HG03159 (cell line): ENCODE data around the gene RAPGEF5.
"Not testable (repeated sequence)": the region's sequence is repeated elsewhere in the genome, so short reads cannot be mapped to it uniquely, and the experiment has no call there.

Experiments
- ATAC-seq: cut with Tn5 transposase; IDR thresholded peaks from one replicate; pipeline ENCODE4 v1.9.1; 2021; ENCODE audit warnings: mild to moderate bottlenecking, moderate library complexity; ENCODE audit not compliant: unreplicated experiment

Gene RAPGEF5

DNA sequence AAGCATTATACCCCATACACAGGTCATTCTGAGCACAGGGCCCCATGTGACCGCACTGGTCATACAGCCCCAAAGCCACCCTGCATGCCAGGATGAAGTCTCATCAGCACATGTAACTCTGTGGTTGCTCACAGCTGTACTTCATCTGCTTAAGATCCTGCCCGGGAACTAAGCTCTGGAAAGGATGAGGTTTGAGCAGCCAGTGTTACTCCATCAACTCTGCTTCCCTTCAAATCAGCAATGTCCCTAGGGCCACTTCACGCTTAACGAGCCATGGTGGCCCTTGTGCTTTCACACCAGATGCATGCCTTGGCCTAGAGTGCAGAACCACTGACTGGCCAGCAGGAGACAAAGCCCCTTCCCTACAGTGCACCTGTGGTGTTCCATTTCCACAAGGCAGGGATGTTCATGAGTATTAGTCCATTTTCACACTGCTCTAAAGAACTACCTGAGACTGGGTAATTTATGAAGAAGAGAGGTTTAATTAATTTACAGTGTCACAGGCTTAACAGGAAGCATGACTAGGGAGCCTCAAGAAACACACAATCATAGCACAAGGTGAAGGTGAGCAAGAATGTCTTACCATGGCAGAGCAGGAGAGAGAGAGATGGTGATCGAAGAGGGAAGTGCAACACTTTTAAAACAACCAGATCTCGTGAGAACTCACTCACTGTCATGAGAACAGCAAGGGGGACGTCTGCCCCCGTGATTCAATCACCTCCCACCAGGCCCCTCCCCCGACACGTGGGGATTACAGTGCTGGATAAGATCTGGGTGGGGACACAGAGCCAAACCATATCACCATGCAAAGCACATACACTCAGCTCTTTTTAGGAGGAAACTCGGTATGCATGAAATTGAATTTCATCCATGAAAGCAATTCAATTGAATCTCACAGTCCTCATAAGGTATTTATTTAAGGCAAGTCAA, 262.3 kb downstream of the RAPGEF5 start:
- no peak for ATAC-seq

DNA sequence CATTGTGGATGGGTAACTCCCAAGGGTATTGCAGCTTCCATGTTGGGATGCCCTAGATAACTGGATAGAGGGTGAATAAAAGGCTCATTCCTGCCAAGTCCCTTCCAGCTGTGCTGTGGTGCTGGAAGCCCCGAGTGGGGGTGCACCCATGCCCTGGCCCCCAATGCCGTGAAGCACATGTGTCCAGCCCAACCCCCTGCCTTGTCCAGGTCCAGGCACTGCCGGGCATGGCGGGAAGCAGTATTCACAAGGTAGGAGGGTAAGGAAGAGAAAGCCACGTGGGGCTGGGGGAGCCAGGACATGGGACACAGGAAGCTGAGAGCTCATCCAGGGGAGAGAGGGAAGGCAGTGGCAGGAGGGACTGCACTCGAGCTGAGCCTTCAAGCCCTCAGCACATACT, 263.0 kb downstream of the RAPGEF5 start:
- ATAC-seq, result no peak

DNA sequence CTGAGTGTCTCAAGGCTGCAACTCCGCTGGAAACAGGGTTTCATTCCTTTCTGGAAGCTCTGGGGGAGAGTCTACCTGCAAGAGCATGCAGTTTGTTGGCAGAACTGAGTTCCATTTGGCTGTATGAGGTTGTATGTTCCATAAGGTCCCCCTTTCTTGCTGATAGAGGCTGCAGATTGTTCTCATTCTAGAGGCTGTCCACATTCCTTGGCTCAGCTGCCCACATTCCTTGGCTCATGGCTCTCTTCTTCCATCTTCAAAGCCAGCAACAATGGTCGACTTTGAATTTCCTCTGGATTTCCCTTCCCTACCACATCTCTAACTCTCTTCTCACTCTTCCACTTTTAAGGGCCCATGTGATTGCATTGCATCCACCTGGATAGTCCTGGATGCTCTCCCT, 264.0 kb downstream of the RAPGEF5 start:
- no peak for ATAC-seq

DNA sequence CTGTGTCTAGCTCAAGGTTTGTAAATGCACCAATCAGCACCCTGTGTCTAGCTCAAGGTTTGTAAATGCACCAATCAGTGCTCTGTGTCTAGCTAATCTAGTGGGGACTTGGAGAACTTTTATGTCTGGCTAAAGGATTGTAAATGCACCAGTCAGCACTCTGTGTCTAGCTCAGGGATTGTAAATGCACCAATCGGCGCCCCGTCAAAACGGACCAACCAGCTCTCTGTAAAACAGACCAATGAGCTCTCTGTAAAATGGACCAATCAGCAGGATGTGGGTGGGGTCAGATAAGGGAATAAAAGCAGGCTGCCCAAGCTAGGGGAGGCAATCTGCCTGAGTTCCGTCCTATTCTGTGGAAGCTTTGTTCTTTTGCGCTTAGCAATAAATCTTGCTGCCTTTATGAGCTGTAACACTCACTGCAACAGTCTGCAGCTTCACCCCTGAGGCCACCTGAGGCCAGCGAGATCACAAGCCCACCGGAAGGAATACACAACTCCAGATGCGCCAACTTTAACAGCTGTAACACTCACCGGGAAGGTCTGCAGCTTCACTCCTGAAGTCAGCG, 265.9 kb downstream of the RAPGEF5 start:
- ATAC-seq, result not testable (repeated sequence)

DNA sequence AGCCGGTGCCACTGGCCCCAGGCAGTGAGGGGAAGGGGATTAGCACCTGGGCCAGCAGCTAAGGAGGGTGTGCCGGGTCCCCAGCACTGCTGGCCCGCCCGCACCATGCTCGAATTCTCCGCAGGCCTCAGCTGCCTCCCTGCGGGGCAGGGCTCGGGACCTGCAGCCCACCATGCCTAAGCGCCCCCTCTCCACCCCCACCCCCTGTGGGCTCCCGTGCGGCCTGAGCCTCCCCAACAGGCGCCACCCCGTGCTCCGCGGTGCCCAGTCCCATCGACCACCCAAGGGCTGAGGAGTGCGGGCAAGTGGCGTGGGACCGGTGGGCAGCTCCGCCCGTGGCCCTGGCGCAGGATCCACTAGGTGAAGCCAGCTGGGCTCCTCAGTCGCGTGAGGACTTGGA, 266.4 kb downstream of the RAPGEF5 start:
- no peak for ATAC-seq

DNA sequence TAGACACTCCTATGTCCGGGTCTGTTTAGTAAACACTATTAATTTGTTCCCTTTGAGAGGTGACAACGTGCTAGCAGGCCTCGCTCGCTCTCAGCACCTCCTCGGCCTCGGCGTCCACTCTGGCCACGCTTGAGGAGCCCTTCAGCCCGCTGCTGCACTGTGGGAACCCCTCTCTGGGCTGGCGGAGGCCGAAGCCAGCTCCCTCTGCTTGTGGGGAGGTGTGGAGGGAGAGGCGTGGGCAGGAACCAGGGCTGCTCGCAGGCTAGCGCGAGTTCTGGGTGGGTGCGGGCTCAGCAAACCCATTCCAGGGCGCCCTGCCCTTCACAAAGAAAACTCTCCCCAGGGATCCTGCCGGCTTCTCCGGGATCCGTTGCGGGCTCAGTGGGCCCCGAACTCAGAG, 266.8 kb downstream of the RAPGEF5 start:
- ATAC-seq, result no peak

DNA sequence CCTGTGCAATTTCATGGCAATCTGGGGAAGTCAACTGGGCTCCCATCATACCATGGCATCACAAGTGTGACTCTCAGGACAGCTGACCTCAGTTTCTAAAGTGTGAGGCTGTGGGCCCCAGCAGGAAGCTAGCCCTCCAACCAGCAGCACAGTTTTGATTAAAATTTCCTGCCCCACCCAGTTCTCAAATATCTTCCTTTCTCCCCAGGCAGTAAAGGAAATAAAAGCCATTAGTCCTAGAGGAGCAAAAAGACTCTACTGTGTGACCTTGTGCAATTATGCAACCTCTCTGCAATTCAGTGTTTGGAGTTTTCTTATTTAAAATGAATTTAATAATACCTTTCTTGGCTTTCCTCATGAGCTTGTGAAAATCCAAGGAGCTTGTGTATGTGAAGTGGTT, 268.1 kb downstream of the RAPGEF5 start:
- ATAC-seq, result no peak

DNA sequence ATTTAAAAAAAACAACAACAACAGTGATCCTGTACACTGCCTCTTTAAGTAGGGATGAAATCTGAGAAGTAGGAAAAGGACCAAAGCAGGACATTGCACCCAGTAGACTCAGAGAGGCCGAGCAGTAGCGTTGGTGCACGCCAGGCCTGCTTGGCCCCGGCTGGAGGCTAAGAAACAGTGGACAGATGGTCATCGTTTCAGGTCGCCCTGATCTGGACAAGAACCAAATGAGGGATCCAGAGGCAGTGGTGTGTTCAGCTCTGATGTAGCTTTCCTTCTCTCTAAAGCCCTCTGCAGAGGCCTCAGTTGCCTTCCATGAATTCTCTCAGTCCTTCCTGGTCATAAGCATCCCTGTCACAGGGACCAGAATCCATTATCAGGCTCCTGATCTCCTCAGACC, 269.1 kb downstream of the RAPGEF5 start:
- ATAC-seq, result no peak

DNA sequence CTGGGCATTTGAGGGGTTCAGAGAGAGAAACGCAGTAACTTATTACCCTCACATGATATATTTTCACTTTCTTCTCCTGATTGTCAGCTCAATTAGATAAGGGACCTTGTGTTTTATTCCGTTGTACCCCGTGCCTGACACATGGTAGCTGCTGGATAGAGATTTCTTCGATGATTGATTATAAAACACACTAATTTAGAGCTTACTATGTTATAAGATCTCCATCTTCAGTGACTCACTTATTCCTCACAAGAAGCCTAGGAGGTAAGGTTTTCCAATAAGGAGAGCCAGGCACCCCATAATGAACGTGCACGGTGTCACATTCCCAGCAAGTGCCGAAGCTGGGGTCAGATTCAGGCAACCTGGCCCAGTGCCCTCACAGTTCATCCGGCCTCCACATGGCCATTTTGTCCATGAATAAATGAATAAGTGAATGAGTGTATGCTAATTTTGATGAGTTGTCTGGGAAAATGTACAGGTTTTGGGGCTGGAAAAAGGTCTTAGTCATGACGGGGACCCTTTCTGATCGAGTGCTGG, 273.2 kb downstream of the RAPGEF5 start:
- no peak for ATAC-seq

DNA sequence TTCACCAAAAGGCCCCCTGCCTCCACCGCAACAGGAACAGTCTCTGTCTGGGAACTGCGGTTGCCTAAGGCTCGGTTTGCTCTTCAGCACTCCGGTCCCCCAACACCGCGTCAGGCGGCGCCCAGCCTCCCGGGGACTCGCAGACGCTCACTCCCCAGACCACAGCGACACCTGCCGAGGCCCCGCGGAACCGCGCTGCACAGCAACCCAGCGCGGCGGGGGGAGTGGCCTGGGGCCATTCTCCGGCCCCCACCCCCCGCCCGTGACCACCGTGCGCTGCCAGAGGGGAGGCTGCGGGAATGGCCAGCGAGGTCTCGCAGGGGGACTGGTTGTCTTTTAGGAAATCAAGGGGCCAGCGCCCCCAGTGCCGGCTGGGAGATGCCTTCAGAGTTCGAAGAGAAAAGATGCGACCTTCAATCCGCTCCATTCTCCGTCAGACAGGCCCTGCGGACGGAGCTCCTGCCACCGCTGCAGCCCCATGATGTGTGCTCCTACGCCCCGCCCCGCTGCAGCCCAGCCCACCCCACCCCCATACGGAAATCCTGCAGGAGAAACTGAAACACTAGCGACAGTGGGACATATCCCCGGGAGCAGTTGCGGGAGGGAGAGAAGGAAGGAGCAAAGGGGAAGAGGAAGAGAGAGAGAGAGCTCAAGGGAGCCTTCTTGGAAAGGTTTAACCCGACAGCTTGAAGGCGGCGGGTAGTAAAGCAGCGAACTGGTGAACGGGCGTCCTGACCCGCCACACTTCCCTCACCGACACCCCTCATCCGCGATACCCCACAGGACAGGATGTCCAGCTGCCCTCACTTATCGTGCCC, 273.9 kb downstream of the RAPGEF5 start:
- ATAC-seq, result peak; percentile 99

DNA sequence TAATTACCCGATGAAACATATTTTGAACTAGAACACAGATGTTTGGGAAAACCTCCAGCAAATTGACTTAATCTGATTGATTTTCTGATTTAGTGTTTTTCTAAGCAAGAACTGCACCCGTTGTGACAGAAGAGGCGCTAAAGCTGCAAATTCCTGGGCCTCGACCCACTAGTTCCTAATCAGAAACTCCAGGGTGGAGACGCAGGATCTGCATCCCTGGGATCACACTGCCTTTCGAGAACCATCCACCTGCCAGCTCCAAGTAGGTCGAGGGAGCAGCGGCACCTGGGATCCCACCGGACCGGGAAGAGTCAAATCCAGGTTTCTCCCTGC, 274.4 kb downstream of the RAPGEF5 start:
- peak; percentile 3 for ATAC-seq

DNA sequence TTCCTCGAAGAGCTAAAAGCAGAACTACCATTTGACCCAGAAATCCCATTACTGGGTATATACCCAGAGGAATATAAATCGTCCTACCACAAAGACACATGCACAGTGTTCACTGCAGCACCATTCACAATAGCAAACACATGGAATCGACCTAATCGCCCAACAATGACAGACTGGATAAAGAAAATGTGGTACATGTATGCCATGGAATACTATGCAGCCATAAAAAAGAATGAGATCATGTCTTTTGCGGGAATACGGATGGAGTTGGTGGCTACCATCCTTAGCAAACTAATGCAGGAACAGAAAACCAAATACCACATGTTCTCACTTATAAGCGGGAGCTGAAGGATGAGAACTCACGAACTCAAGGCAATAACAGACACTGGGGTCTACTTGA, 276.7 kb downstream of the RAPGEF5 start:
- ATAC-seq, result not testable (repeated sequence)

DNA sequence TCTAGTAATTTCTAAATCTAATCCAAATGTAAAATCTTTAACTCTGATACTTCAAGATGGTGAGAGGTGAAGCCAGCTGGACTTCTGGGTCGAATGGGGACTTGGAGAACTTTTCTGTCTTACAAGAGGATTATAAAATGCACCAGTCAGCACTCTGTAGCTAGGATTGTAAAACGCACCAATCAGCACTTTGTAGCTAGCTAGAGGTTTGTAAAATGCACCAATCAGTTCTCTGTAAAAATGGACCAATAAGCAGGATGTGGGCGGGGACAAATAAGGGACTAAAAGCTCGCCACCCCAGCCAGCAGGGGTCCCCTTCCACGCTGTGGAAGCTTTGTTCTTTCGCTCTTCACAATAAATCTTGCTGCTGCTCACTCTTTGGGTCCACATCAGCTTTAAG, 278.1 kb downstream of the RAPGEF5 start:
- ATAC-seq, result not testable (repeated sequence)

DNA sequence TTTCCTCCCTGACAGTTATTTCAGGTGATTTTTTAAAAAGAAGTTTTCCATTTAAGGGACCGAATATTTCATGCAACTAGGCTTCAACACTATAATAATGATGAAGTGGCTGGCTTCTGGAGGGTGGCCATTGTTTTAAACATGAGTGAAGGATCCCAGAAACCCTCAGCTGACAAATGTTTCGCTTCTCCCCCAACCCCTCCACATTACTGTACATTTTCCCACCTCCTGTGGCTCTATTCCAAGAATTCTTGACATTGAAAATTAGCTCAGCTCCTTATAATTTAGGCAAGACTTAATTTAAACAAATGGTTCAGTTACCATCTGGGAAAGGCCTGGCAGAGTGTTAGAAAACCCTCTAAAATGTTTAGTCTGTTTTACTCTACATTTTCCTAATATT, 281.4 kb downstream of the RAPGEF5 start:
- no peak for ATAC-seq

DNA sequence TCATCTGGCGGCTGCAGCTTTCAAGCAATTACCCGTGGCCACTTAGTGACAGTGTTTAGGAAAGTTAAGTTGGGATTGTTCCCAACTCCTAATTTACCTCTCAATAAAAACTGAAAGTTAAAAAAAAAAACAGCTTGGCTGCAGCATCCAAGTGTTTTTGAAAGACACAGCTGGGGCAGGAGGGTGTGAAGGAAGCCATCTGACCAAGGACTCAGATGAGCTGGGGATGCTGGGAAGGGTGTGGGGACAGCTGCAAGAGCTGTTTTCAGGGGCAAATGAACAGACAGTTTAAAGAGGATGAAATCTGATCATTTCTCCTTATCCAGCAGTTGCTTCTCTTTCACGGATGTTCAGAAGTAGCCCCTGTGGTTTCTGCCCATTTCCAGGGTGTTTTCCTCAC, 282.1 kb downstream of the RAPGEF5 start:
- ATAC-seq, result no peak
